Neural progenitor cell (in vitro differentiated cells): ENCODE results near the gene WDR7. TPM values are rescaled to one million over a fixed set of nuclear protein-coding genes. Genes with fewer than 3 reads are reported as not detected.

Experiments
- DNase-seq: peaks from one replicate; pipeline ENCODE4 v3.0.0-alpha.2; 2016; ENCODE audit warnings: low spot score
- H2AFZ ChIP-seq: fragments of 200-600 bp; sonication (generic); replicated peaks from 2 replicates; pipeline ENCODE4 v1.6.1; 2016; ENCODE audit warnings: antibody characterized with exemption
- H3F3A ChIP-seq: fragments of 200-600 bp; sonication (generic); 2 replicates; pipeline ENCODE4 v1.6.1; 2016; ENCODE audit warnings: antibody characterized with exemption, low read depth
- H3K27ac ChIP-seq: fragments of 200-600 bp; sonication (generic); 2 replicates; pipeline ENCODE4 v1.5.1; 2016; ENCODE audit warnings: mild to moderate bottlenecking
- H3K27me3 ChIP-seq: fragments of 200-600 bp; sonication (generic); 2 replicates; pipeline ENCODE4 v1.6.1; 2016; ENCODE audit warnings: mild to moderate bottlenecking, moderate library complexity
- H3K36me3 ChIP-seq: fragments of 200-600 bp; sonication (generic); 2 replicates; pipeline ENCODE4 v1.5.1; 2016
- H3K4me1 ChIP-seq: fragments of 200-600 bp; sonication (generic); 2 replicates; pipeline ENCODE4 v1.6.1; 2016; ENCODE audit warnings: mixed run types
- H3K4me2 ChIP-seq: fragments of 200-600 bp; sonication (generic); 2 replicates; pipeline ENCODE4 v1.6.1; 2016
- H3K4me3 ChIP-seq: fragments of 200-600 bp; sonication (generic); 2 replicates; pipeline ENCODE4 v1.5.1; 2016
- H3K79me2 ChIP-seq: fragments of 200-600 bp; sonication (generic); 2 replicates; pipeline ENCODE4 v1.6.1; 2016; ENCODE audit warnings: low read depth
- H3K9ac ChIP-seq: fragments of 200-600 bp; sonication (generic); 2 replicates; pipeline ENCODE4 v1.6.1; 2016
- H3K9me3 ChIP-seq: fragments of 200-600 bp; sonication (generic); 2 replicates; pipeline ENCODE4 v1.5.1; 2016; ENCODE audit warnings: low read depth
- H4K20me1 ChIP-seq: fragments of 200-600 bp; sonication (generic); 2 replicates; pipeline ENCODE4 v1.6.1; 2016; ENCODE audit warnings: low read depth
- H3K27ac Mint-ChIP-seq: 3 replicates; pipeline ENCODE4 v1.8.0; 2021; ENCODE audit warnings: mixed read lengths
- H3K27me3 Mint-ChIP-seq: 2 replicates; pipeline ENCODE4 v1.8.0; 2022; ENCODE audit warnings: low read depth, mild to moderate bottlenecking, inconsistent platforms, moderate library complexity, mixed read lengths; ENCODE audit not compliant: insufficient read depth
- H3K36me3 Mint-ChIP-seq: 3 replicates; pipeline ENCODE4 v1.8.0; 2021; ENCODE audit warnings: mixed read lengths
- H3K4me1 Mint-ChIP-seq: 3 replicates; pipeline ENCODE4 v1.8.0; 2021; ENCODE audit warnings: mixed read lengths
- H3K4me3 Mint-ChIP-seq: 3 replicates; pipeline ENCODE4 v1.8.0; 2021; ENCODE audit warnings: mild to moderate bottlenecking, moderate library complexity, mixed read lengths
- H3K9me3 Mint-ChIP-seq: 3 replicates; pipeline ENCODE4 v1.8.0; 2020; ENCODE audit warnings: mixed read lengths
- CTCF ChIP-seq: fragments of 200-600 bp; sonication (generic); IDR thresholded peaks from 2 replicates; pipeline ENCODE4 v1.5.1; 2017; ENCODE audit warnings: antibody characterized with exemption, mild to moderate bottlenecking
- EZH2 ChIP-seq: fragments of 200-600 bp; sonication (generic); IDR thresholded peaks from 2 replicates; pipeline ENCODE4 v1.6.1; 2017; ENCODE audit warnings: antibody characterized with exemption, mild to moderate bottlenecking, moderate library complexity
- EZH2phosphoT487 ChIP-seq: fragments of 200-600 bp; sonication (generic); IDR thresholded peaks from 2 replicates; pipeline ENCODE4 v1.6.1; 2017; ENCODE audit warnings: antibody characterized with exemption
- total RNA-seq: library from RNA; depleted of rRNA; stranded (reverse); fragments of >200 nt; gene quantifications from 2 replicates; pipeline ENCODE4 v1.2.3, GENCODE V29; 2015; ENCODE audit warnings: low replicate concordance

WDR7 gene
- total RNA-seq, 1 donor from 2014 or later: 12.3 TPM

GRCh38 chr18:56676639-56677038 is 25.5 kb downstream of the WDR7 start:
- no peaks in the 10 kb centered on the region for H3K36me3 ChIP-seq
- Mint-ChIP-seq H3K4me1 (peaks cover under 1% of the 10 kb centered on the region), H3K27ac (no peak overlapping the region), H3K36me3 (peaks cover 6% of the 10 kb centered on the region), H3K4me3 (no peak overlapping the region), H3K9me3 (peaks cover 4% of the 10 kb centered on the region), H3K27me3 (no peaks in the 10 kb centered on the region)
- no peaks in the 10 kb centered on the region for H3K9me3 ChIP-seq
- DNase-seq: no peak
- no peaks in the 10 kb centered on the region for H3F3A ChIP-seq
- no peak overlapping the region for H2AFZ ChIP-seq
- no peaks in the 10 kb centered on the region for H3K27me3 ChIP-seq
- H3K9ac ChIP-seq: no peak overlapping the region
- H3K27ac ChIP-seq: no peak overlapping the region
- TF ChIP-seq CTCF (no peak), EZH2phosphoT487 (no peak), EZH2 (no peak)
- H3K4me1 ChIP-seq: no peaks in the 10 kb centered on the region
- no peaks in the 10 kb centered on the region for H4K20me1 ChIP-seq
- no peak overlapping the region for H3K4me3 ChIP-seq
- H3K4me2 ChIP-seq: no peak overlapping the region
- H3K79me2 ChIP-seq: no peaks in the 10 kb centered on the region

GRCh38 chr18:56678836-56679565 is 27.8 kb downstream of the WDR7 start:
- Histone ChIP-seq H3K9ac (no peak overlapping the region), H2AFZ (no peak overlapping the region), H3K27ac (no peak overlapping the region), H3K9me3 (no peaks in the 10 kb centered on the region), H3K4me2 (no peak overlapping the region), H3K4me3 (no peak overlapping the region), H3K4me1 (no peaks in the 10 kb centered on the region), H4K20me1 (no peaks in the 10 kb centered on the region), H3K36me3 (no peaks in the 10 kb centered on the region), H3K79me2 (no peaks in the 10 kb centered on the region), H3F3A (no peaks in the 10 kb centered on the region), H3K27me3 (no peaks in the 10 kb centered on the region)
- no peaks in the 10 kb centered on the region for H3K4me1 Mint-ChIP-seq
- no peak for DNase-seq
- H3K4me3 Mint-ChIP-seq: no peak overlapping the region
- no peak for TF ChIP-seq EZH2phosphoT487
- TF ChIP-seq CTCF: no peak
- TF ChIP-seq EZH2: no peak
- peaks cover 4% of the 10 kb centered on the region for H3K9me3 Mint-ChIP-seq
- H3K27ac Mint-ChIP-seq: no peak overlapping the region
- peaks cover 6% of the 10 kb centered on the region for H3K36me3 Mint-ChIP-seq
- H3K27me3 Mint-ChIP-seq: no peaks in the 10 kb centered on the region

- no peak overlapping the region for H3K9ac ChIP-seq
- H3K4me3 Mint-ChIP-seq: no peak overlapping the region
- DNase-seq: no peak
- no peaks in the 10 kb centered on the region for H3K79me2 ChIP-seq
- H3K36me3 ChIP-seq: no peaks in the 10 kb centered on the region
- no peaks in the 10 kb centered on the region for H4K20me1 ChIP-seq
- no peaks in the 10 kb centered on the region for H3K27me3 Mint-ChIP-seq
- no peak overlapping the region for H3K4me3 ChIP-seq
- no peaks in the 10 kb centered on the region for H3K27me3 ChIP-seq
- H3K9me3 ChIP-seq: no peaks in the 10 kb centered on the region
- no peak overlapping the region for H2AFZ ChIP-seq
- no peaks in the 10 kb centered on the region for H3F3A ChIP-seq
- no peaks in the 10 kb centered on the region for H3K4me1 ChIP-seq
- peaks cover 2% of the 10 kb centered on the region for H3K36me3 Mint-ChIP-seq
- TF ChIP-seq CTCF (no peak), EZH2 (no peak)
- no peaks in the 10 kb centered on the region for H3K4me1 Mint-ChIP-seq
- no peaks in the 10 kb centered on the region for H3K9me3 Mint-ChIP-seq
- no peak overlapping the region for H3K4me2 ChIP-seq
- no peak overlapping the region for H3K27ac ChIP-seq
- no peak overlapping the region for H3K27ac Mint-ChIP-seq
Measured at GRCh38 chr18:56684277-56684676, 33.1 kb downstream of the WDR7 start.
